Testis (tissue), 3 donors: ENCODE data around the gene MYO18B. TPM values are rescaled to one million over a fixed set of nuclear protein-coding genes. Genes with fewer than 3 reads are reported as not detected.
"Not testable (repeated sequence)": the region's sequence is repeated elsewhere in the genome, so short reads cannot be mapped to it uniquely, and the experiment has no call there.

ENCODE experiments used
- DNase-seq: peaks from one replicate; pipeline ENCODE4 v3.0.0-alpha.2; 2019
- H3K27ac ChIP-seq, 2 donors: fragments of 200-600 bp; sonication (generic); one replicate each; pipeline ENCODE4 v1.5.1; 2019
- H3K27me3 ChIP-seq: fragments of 200-600 bp; sonication (generic); one replicate; pipeline ENCODE4 v1.5.1; 2019
- H3K36me3 ChIP-seq: fragments of 200-600 bp; sonication (generic); one replicate; pipeline ENCODE4 v1.5.1; 2017; ENCODE audit warnings: low read depth; ENCODE audit errors: missing control alignments
- H3K4me1 ChIP-seq: fragments of 200-600 bp; sonication (generic); one replicate; pipeline ENCODE4 v1.5.1; 2019
- H3K4me3 ChIP-seq, 2 donors: fragments of 200-600 bp; sonication (generic); one replicate each; pipeline ENCODE4 v1.5.1; 2017 to 2019
- H3K9me3 ChIP-seq: fragments of 200-600 bp; sonication (generic); one replicate; pipeline ENCODE4 v1.5.1; 2017
- POLR2A ChIP-seq: fragments of 450-650 bp; IDR thresholded peaks from one replicate; pipeline ENCODE4 v1.6.1; 2017; ENCODE audit warnings: antibody characterized with exemption, mild to moderate bottlenecking, moderate library complexity
- WGBS, 2 donors: methylation state at CpG; one replicate each; pipeline ENCODE4 v1.1.5; 2018; 5-methylcytosine and 5-hydroxymethylcytosine counted together
- intact Hi-C: fragments of 100-400 bp; cut with DNase I; formaldehyde crosslinking; loops from one replicate; pipeline ENCODE4 v1.15.1; 2023; ENCODE audit warnings: low total_unique reads
- polyA plus RNA-seq: library from polyadenylated mRNA; stranded (reverse); fragments of 350-450 nt; fragmentation: Illumina TruSeq; extraction: RNeasy Lipid Tissue Mini Kit (QIAGEN cat#74804); gene quantifications from one replicate; pipeline ENCODE4 v1.2.3, GENCODE V29; 2014; ENCODE audit warnings: low read depth, low replicate concordance; ENCODE audit not compliant: insufficient read depth
- total RNA-seq, 2 donors: library from RNA; depleted of rRNA; stranded (reverse); fragments of >200 nt; gene quantifications; one replicate each; pipeline ENCODE4 v1.2.3, GENCODE V29; 2016
- TF ChIP-seq, protein P1 (sequence below), 3 experiments: fragments of 450-650 bp in 2 of 3; fragments of 200-600 bp in 1 of 3; sonication (generic) in 1 of 3; IDR thresholded peaks; one replicate each; pipeline ENCODE4 v1.5.1; 2016 to 2019; ENCODE audit warnings: antibody characterized with exemption in 3 of 3, mild to moderate bottlenecking in 2 of 3, moderate library complexity in 1 of 3

Gene MYO18B
- total and polyA plus RNA-seq, 3 donors from 2014 or later = 23.6 to 40.3 (median 28.6) TPM

DNA sequence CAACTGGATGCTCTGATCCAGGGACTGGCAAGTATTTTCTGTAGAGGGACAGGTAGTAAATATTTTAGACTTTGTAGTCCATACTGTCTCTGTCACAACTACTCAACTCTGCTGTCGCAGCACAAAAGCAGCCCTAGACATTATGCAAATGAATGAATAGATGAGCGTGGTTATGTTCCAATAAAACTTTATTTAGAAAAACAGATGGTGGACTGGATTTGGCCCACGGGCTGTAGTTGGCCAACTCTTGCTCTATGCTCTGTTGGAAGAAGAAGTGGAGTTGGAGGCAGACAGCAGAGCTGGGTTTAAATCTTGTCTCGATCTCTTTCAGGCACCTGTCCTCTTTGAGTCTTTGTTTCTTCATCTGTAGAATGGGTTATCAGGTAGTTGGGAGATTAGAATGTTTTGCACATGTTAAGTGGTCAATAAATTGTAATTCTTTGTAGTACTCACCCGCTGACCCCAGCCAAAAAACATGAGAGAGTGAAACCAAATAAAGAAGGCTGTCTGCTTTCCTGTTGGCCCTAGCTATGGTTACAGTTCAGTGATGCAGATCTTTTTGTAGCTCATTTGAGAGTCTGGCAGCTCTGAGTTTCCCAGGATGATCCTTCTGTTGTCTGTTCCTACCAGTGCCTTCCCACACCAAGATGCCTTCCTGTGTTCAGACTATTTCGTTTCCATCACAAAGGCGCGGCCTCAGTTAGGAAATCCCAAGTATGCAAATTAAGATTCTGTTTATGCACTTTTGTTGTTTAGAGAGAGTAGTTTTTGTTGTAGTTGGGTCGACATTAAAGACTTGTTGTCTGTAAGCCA, 229.2 kb downstream of the MYO18B start:
- no peaks in the 10 kb centered on the region for H3K4me1 ChIP-seq
- no peaks in the 10 kb centered on the region for H3K9me3 ChIP-seq
- H3K27ac ChIP-seq = no peak overlapping the region
- H3K27me3 ChIP-seq = no peaks in the 10 kb centered on the region
- intact Hi-C loops = no loop called here
- TF ChIP-seq POLR2A = no peak
- TF ChIP-seq, protein P1, sequence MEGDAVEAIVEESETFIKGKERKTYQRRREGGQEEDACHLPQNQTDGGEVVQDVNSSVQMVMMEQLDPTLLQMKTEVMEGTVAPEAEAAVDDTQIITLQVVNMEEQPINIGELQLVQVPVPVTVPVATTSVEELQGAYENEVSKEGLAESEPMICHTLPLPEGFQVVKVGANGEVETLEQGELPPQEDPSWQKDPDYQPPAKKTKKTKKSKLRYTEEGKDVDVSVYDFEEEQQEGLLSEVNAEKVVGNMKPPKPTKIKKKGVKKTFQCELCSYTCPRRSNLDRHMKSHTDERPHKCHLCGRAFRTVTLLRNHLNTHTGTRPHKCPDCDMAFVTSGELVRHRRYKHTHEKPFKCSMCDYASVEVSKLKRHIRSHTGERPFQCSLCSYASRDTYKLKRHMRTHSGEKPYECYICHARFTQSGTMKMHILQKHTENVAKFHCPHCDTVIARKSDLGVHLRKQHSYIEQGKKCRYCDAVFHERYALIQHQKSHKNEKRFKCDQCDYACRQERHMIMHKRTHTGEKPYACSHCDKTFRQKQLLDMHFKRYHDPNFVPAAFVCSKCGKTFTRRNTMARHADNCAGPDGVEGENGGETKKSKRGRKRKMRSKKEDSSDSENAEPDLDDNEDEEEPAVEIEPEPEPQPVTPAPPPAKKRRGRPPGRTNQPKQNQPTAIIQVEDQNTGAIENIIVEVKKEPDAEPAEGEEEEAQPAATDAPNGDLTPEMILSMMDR (IDR thresholded peaks at IDR 0.05) = no peak
- DNase-seq = no peak
- H3K36me3 ChIP-seq = no peaks in the 10 kb centered on the region
- WGBS, 2 donors = 70 to 73% methylated on average over 9 of the region's 9 CpGs
- H3K4me3 ChIP-seq = no peak overlapping the region

DNA sequence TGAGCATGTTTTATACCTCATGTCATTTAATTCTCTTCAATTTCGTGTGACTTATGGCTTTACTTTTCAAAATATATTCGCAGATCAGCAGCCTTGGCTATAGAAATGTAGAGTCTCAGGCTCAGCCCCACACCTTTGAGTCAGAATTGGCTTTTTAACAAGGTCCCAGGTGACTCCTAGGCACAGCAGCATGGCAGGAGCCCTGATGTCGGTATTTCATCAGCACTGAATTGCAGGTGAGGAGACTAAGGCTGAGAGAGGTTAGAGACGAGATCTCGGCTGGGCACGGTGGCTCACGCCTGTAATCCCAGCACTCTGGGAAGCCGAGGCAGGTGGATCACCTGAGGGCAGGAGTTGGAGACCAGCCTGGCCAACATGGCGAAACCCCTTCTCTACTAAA, 230.4 kb downstream of the MYO18B start:
- no peaks in the 10 kb centered on the region for H3K36me3 ChIP-seq
- intact Hi-C loops = no loop called here
- H3K9me3 ChIP-seq = no peaks in the 10 kb centered on the region
- TF ChIP-seq POLR2A = no peak
- TF ChIP-seq, protein P1 (IDR thresholded peaks at IDR 0.05) = no peak
- no peak for DNase-seq
- WGBS, 2 donors = 80 to 83% methylated on average over 9 of the region's 9 CpGs
- no peaks in the 10 kb centered on the region for H3K4me1 ChIP-seq
- no peak overlapping the region for H3K4me3 ChIP-seq
- H3K27me3 ChIP-seq = no peaks in the 10 kb centered on the region
- H3K27ac ChIP-seq = no peak overlapping the region

DNA sequence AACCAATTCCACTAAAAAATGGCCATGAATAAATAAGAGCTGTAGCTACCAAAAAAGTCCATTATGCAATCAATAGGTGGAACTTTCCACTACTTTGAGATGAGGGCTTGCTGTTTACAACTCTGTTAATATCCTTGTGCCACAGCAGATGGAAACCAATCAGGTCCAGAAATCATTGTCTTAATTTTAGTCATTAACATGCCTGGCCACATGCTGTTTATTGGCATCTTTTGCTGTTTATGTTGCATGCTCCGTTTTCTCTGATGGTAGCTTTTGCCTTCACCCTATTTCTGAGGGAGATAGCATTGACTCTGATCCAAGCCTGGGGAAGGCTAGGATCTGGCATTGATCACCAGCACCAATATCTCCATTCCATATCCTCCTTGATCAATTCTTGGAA, 234.4 kb downstream of the MYO18B start:
- TF ChIP-seq, protein P1 (IDR thresholded peaks at IDR 0.05) = no peak
- TF ChIP-seq POLR2A = no peak
- H3K4me3 ChIP-seq = no peak overlapping the region
- no peak overlapping the region for H3K27ac ChIP-seq
- no peaks in the 10 kb centered on the region for H3K9me3 ChIP-seq
- intact Hi-C loops = no loop called here
- WGBS, 2 donors = 76 to 79% methylated on average over 1 of the region's 1 CpG
- H3K36me3 ChIP-seq = no peaks in the 10 kb centered on the region
- H3K27me3 ChIP-seq = no peaks in the 10 kb centered on the region
- H3K4me1 ChIP-seq = no peaks in the 10 kb centered on the region
- DNase-seq = no peak

DNA sequence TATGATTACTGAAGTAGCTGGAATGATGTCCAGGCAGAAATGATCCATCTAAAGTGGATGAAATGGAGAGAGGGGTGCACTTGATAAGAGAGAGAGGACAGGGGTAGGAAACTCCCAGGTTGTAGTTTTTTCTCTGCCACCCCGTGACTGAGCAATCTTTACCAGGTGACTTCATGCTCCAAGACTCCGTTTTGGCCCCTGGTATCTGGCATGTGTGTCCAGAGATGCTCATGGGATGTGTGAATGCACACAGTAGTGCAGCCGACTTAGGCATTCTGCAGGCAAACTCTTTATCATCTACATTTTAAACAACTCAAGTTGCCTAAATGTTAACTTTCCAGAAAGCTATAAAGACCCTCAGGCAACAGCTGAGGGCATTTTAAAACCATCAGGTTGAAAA, 238.0 kb downstream of the MYO18B start:
- Histone ChIP-seq H3K27ac (no peak overlapping the region), H3K4me3 (no peak overlapping the region), H3K27me3 (no peaks in the 10 kb centered on the region), H3K4me1 (no peaks in the 10 kb centered on the region), H3K36me3 (no peaks in the 10 kb centered on the region), H3K9me3 (no peaks in the 10 kb centered on the region)
- intact Hi-C loops = no loop called here
- no peak for DNase-seq
- WGBS, 2 donors = 83 to 90% methylated on average over 3 of the region's 3 CpGs
- TF ChIP-seq, protein P1 (IDR thresholded peaks at IDR 0.05) = no peak
- TF ChIP-seq POLR2A = no peak

DNA sequence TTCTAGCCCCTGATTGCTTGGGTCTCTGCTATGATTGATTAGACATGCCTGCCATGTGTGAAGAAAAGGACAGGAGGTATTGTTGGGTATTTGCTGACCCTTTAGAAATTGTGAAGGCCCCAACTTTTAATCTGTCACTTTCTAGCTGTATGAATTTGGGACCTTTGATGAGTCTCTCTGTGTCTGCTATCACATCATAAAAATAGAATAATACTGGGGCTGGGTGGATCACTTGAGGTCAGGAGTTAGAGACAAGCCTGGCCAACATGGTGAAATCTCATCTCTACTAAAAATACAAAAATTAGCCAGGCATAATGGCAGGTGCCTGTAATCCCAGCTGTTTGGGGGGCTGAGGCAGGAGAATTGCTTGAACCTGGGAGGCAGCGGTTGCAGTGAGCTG, 242.9 kb downstream of the MYO18B start:
- intact Hi-C loops, H3K27ac ChIP-seq, H3K36me3 ChIP-seq, H3K4me3 ChIP-seq, H3K4me1 ChIP-seq, H3K27me3 ChIP-seq, DNase-seq, H3K9me3 ChIP-seq: not testable (repeated sequence)
- 91 to 93% methylated on average over 1 of the region's 1 CpG for WGBS, 2 donors
